ENCODE measurements around the gene TOM1L2.

DNA sequence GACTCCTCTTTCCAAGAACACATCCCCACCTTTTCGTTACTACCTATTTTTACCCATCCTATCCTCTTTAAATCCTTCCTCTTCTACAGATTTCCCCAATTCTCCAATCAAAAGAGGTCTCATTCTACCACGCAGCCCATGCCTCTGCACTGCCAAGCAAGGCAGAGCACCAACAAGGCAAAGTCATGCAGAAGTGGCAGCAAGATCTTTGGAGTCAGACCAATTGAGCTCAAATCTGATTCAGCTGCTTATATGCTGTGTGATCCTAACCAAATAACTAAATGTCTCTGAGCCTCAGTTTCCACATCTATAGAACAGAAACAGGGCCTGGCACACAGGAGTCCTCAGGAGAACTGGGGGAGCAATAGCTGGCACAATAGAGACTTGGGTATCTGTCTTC lies 41.0 kb downstream of the TOM1L2 start:
- no peak for TF ChIP-seq EZH2 (IDR thresholded peaks at IDR 0.05; ENCODE audit: low read length, missing control alignments)
- TF ChIP-seq, protein P1, sequence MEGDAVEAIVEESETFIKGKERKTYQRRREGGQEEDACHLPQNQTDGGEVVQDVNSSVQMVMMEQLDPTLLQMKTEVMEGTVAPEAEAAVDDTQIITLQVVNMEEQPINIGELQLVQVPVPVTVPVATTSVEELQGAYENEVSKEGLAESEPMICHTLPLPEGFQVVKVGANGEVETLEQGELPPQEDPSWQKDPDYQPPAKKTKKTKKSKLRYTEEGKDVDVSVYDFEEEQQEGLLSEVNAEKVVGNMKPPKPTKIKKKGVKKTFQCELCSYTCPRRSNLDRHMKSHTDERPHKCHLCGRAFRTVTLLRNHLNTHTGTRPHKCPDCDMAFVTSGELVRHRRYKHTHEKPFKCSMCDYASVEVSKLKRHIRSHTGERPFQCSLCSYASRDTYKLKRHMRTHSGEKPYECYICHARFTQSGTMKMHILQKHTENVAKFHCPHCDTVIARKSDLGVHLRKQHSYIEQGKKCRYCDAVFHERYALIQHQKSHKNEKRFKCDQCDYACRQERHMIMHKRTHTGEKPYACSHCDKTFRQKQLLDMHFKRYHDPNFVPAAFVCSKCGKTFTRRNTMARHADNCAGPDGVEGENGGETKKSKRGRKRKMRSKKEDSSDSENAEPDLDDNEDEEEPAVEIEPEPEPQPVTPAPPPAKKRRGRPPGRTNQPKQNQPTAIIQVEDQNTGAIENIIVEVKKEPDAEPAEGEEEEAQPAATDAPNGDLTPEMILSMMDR (conservative IDR thresholded peaks at IDR 0.05 in 1 of 2, IDR thresholded peaks at IDR 0.05 in 1 of 2; ENCODE audit: low read depth in 1 of 2, low read length in 2 of 2), result no peak

Measured in fibroblast of lung (primary cell).